Measurements from ENCODE around the gene OPCML.

Gene OPCML

GRCh38 chr11:133075351-133075750 lies 456.9 kb downstream of the OPCML start:
- DNase-seq (ENCODE audit: low read depth) = no peak

- no peak for DNase-seq (ENCODE audit: low read depth)
These were observed 459.3 kb downstream of the OPCML start for GRCh38 chr11:133072858-133073582.

- DNase-seq (ENCODE audit: low read depth) = no peak
These were observed 459.9 kb downstream of the OPCML start for GRCh38 chr11:133072378-133072777.

- DNase-seq (ENCODE audit: low read depth) = no peak
These were observed 461.5 kb downstream of the OPCML start for GRCh38 chr11:133070791-133071190.

GRCh38 chr11:133070021-133070713 lies 462.1 kb downstream of the OPCML start:
- DNase-seq (ENCODE audit: low read depth) = no peak

GRCh38 chr11:133065847-133066485 lies 466.3 kb downstream of the OPCML start:
- DNase-seq (ENCODE audit: low read depth) = no peak

GRCh38 chr11:133064961-133065360 lies 467.3 kb downstream of the OPCML start:
- DNase-seq (ENCODE audit: low read depth) = no peak

GRCh38 chr11:133064152-133064877 lies 468.0 kb downstream of the OPCML start:
- no peak for DNase-seq (ENCODE audit: low read depth)

- no peak for DNase-seq (ENCODE audit: low read depth)
These were observed 473.8 kb downstream of the OPCML start for GRCh38 chr11:133058501-133058900.

GRCh38 chr11:133053124-133053776 lies 479.1 kb downstream of the OPCML start:
- no peak for DNase-seq (ENCODE audit: low read depth)

GRCh38 chr11:133052537-133052936 lies 479.8 kb downstream of the OPCML start:
- DNase-seq (ENCODE audit: low read depth) = no peak

- no peak for DNase-seq (ENCODE audit: low read depth)
These were observed 482.9 kb downstream of the OPCML start for GRCh38 chr11:133049244-133050019.

- DNase-seq (ENCODE audit: low read depth) = no peak
These were observed 484.0 kb downstream of the OPCML start for GRCh38 chr11:133048270-133048669.

GRCh38 chr11:133047771-133048115 lies 484.6 kb downstream of the OPCML start:
- DNase-seq (ENCODE audit: low read depth) = no peak

- DNase-seq (ENCODE audit: low read depth) = no peak
These were observed 485.1 kb downstream of the OPCML start for GRCh38 chr11:133047036-133047770.

- DNase-seq (ENCODE audit: low read depth) = no peak
These were observed 486.0 kb downstream of the OPCML start for GRCh38 chr11:133046252-133046651.

- DNase-seq (ENCODE audit: low read depth) = no peak
These were observed 490.1 kb downstream of the OPCML start for GRCh38 chr11:133041928-133042882.

GRCh38 chr11:133041181-133041580 lies 491.1 kb downstream of the OPCML start:
- DNase-seq (ENCODE audit: low read depth) = no peak

- DNase-seq (ENCODE audit: low read depth) = no peak
These were observed 491.9 kb downstream of the OPCML start for GRCh38 chr11:133040289-133040900.

All from T follicular helper cell (primary cell).